Measurements from ENCODE around the gene ACAA1. TPM values are rescaled to one million over a fixed set of nuclear protein-coding genes. Genes with fewer than 3 reads are reported as not detected.

ACAA1 gene
- total and polyA plus RNA-seq, 9 of the 15 experiments (the other 6 are each of a cell fraction or from before 2014, with no cell fraction given): 4.0 to 88.9 (median 57.2) TPM

DNA sequence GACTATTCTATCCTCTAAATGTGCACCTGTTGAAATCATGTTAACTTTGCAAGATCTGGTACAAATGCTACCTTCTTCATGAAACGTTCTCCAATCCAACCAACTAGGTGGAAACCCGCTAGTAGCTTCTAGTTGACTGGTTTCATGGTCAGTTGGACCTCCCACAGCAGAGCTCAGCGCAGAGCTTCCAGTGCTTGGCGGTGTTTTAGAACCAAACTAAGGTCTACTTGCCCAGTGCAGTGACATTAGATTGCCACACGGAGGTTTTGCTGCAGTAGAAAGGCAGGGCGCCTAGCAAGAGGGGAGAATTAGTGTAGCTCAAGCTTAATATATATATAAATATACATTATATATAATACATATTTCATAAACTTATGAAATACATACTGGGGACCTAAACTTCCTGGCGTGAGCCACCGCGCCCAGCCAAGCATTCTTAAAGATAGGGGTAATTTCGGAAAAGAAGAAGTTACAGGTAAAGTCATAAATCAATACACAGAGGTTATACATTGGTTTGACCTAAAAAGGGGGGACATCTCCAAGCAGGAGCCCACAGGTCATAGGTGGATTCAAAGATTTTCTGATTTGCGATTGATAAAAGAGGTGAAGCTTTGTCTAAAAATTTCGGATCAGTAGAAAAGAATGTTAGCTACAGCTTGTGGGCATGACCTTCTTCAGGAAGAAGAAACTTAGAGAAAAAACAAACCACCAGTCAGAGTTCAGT lies 26.4 kb upstream of the ACAA1 start (continued):
- TF ChIP-seq, protein P1, sequence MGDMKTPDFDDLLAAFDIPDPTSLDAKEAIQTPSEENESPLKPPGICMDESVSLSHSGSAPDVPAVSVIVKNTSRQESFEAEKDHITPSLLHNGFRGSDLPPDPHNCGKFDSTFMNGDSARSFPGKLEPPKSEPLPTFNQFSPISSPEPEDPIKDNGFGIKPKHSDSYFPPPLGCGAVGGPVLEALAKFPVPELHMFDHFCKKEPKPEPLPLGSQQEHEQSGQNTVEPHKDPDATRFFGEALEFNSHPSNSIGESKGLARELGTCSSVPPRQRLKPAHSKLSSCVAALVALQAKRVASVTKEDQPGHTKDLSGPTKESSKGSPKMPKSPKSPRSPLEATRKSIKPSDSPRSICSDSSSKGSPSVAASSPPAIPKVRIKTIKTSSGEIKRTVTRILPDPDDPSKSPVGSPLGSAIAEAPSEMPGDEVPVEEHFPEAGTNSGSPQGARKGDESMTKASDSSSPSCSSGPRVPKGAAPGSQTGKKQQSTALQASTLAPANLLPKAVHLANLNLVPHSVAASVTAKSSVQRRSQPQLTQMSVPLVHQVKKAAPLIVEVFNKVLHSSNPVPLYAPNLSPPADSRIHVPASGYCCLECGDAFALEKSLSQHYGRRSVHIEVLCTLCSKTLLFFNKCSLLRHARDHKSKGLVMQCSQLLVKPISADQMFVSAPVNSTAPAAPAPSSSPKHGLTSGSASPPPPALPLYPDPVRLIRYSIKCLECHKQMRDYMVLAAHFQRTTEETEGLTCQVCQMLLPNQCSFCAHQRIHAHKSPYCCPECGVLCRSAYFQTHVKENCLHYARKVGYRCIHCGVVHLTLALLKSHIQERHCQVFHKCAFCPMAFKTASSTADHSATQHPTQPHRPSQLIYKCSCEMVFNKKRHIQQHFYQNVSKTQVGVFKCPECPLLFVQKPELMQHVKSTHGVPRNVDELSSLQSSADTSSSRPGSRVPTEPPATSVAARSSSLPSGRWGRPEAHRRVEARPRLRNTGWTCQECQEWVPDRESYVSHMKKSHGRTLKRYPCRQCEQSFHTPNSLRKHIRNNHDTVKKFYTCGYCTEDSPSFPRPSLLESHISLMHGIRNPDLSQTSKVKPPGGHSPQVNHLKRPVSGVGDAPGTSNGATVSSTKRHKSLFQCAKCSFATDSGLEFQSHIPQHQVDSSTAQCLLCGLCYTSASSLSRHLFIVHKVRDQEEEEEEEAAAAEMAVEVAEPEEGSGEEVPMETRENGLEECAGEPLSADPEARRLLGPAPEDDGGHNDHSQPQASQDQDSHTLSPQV (IDR thresholded peaks at IDR 0.05): no peak
- TF ChIP-seq JUNB (CRISPR knock-in tag; conservative IDR thresholded peaks at IDR 0.05) (no peak), ZNF41 (CRISPR knock-in tag; conservative IDR thresholded peaks at IDR 0.05) (no peak), PHTF2 (CRISPR knock-in tag; IDR thresholded peaks at IDR 0.05) (no peak), STAG1 (CRISPR knock-in tag; IDR thresholded peaks at IDR 0.05; ENCODE audit: borderline replicate concordance) (no peak), SRF (CRISPR knock-in tag; IDR thresholded peaks at IDR 0.05) (no peak), ZNF124 (CRISPR knock-in tag; IDR thresholded peaks at IDR 0.05) (no peak), ADNP (tag; IDR thresholded peaks at IDR 0.05) (no peak), DDX20 (tag; IDR thresholded peaks at IDR 0.05; ENCODE audit: low read depth) (no peak), KLF16 (IDR thresholded peaks at IDR 0.05) (no peak), TEAD4 (IDR thresholded peaks at IDR 0.05; ENCODE audit: low read length) (no peak), TEAD4 (CRISPR knock-in tag; IDR thresholded peaks at IDR 0.05; ENCODE audit: borderline replicate concordance) (no peak), BRF1 (IDR thresholded peaks at IDR 0.05; ENCODE audit: borderline replicate concordance, extremely low read depth, insufficient read length) (no peak), ZNF644 (tag; IDR thresholded peaks at IDR 0.05; ENCODE audit: low read depth) (no peak)
- TF ChIP-seq, protein P2, sequence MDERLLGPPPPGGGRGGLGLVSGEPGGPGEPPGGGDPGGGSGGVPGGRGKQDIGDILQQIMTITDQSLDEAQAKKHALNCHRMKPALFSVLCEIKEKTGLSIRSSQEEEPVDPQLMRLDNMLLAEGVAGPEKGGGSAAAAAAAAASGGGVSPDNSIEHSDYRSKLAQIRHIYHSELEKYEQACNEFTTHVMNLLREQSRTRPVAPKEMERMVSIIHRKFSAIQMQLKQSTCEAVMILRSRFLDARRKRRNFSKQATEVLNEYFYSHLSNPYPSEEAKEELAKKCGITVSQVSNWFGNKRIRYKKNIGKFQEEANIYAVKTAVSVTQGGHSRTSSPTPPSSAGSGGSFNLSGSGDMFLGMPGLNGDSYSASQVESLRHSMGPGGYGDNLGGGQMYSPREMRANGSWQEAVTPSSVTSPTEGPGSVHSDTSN (CRISPR knock-in tag; IDR thresholded peaks at IDR 0.05; ENCODE audit: low read depth): no peak
- TF ChIP-seq, protein P2 (tag; conservative IDR thresholded peaks at IDR 0.05; ENCODE audit: low read depth): peak; percentile 62
- TF ChIP-seq, protein P3, sequence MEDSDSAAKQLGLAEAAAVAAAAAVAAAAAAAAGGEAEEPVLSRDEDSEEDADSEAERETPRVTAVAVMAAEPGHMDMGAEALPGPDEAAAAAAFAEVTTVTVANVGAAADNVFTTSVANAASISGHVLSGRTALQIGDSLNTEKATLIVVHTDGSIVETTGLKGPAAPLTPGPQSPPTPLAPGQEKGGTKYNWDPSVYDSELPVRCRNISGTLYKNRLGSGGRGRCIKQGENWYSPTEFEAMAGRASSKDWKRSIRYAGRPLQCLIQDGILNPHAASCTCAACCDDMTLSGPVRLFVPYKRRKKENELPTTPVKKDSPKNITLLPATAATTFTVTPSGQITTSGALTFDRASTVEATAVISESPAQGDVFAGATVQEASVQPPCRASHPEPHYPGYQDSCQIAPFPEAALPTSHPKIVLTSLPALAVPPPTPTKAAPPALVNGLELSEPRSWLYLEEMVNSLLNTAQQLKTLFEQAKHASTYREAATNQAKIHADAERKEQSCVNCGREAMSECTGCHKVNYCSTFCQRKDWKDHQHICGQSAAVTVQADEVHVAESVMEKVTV (CRISPR knock-in tag; IDR thresholded peaks at IDR 0.05): no peak
- TF ChIP-seq, protein P4, sequence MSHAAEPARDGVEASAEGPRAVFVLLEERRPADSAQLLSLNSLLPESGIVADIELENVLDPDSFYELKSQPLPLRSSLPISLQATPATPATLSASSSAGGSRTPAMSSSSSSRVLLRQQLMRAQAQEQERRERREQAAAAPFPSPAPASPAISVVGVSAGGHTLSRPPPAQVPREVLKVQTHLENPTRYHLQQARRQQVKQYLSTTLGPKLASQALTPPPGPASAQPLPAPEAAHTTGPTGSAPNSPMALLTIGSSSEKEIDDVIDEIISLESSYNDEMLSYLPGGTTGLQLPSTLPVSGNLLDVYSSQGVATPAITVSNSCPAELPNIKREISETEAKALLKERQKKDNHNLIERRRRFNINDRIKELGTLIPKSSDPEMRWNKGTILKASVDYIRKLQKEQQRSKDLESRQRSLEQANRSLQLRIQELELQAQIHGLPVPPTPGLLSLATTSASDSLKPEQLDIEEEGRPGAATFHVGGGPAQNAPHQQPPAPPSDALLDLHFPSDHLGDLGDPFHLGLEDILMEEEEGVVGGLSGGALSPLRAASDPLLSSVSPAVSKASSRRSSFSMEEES (CRISPR knock-in tag; IDR thresholded peaks at IDR 0.05): no peak

All from K562 (cell line).